Posterior cingulate gyrus (tissue), 11 donors: ENCODE data around the gene SAMD4A.

Experiments
- DNase-seq, 10 donors: peaks; one replicate each; pipeline versions ENCODE4 v3.0.0 to v3.0.0-alpha.2; 2020 to 2021; ENCODE audit warnings: mixed read lengths in 3 of 10
- intact Hi-C: fragments of 100-400 bp; cut with DNase I; formaldehyde crosslinking; loops from one replicate; pipeline ENCODE4 v1.15.1; 2023

SAMD4A gene

DNA sequence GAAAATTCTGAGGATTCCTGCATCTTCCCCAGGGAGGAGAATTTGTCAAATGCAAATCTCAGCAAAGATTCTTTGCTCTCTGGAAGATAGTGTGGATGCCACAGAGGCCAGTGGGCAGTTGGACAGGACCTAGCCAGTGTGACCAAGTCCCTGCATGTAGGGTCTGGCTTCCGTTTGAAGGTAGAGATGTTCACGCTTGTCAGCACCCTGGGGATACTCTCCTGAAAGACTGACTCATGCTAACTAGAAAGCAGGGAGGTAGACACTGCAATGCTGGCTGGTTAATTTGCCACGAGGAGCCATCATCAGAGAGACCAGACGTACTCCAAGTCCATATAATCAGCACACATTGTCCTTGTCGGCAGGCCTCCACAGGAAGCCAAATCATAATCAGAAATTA, 130.1 kb downstream of the SAMD4A start:
- intact Hi-C loops: no loop called here
- no peak for DNase-seq

DNA sequence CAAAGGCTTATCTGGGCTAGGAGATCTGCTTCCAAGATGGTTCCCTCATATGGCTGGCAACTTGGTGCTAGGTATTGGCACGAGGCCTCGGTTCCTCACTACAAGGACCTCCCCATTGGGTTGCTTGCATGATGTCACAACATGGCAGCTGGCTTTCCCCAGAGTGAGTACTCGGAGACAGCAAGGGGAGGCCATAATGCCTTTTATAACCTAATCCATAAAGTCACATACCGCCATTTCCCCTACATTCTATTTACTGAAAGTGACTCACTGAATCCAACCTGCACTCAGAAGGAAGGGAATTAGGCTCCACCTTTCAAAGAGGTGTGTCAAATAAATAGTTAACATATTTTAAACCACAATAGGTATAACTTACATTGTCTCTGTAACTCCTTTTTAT, 130.9 kb downstream of the SAMD4A start:
- DNase-seq: no peak
- intact Hi-C loops: no loop called here

DNA sequence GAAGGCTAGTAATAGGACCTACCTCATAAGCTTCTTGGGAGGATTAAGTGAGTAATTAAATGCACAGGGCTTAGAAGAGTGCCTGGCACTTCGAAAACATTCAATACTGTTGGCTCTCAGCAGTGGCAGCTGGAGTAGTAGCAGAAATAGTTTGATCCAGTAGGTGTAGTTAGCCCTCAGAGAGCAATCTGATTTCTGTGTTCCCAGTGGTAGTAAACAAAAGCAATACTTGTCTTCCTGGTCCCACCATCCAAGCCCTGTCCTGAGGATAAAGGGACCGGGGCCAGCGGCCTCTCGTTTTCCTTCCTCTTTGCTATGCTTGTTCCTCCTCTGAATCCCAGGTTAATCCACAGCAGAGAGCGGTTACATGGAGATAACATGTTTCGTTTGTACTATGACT, 131.6 kb downstream of the SAMD4A start:
- no peak for DNase-seq
- intact Hi-C loops: no loop called here

DNA sequence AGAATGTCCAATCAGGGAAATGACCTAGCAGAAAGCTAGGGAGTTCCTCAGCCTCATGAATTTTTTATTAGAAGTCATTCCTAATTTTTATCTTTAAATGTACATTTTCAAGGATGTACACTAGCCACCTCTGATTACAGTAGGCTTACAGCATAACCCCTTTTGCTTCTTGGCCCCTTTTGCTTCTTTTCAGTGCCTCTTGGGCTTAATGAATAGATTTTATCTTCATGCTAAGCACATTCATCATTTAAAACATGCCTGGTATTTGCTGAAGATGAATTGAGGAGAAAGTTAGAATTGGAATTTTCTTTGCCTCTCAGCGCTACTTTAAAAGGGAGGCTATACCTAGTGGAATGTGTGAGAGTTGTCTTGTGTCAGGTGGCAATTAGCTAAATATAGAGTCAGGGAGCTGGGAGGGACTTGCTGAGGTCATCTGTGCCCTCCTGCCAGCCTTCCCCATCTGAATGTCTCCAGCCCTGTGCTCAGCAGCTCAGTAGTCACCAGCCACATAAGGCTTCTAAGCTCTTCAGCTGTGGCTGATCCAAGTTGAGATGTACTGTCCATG, 132.1 kb downstream of the SAMD4A start:
- intact Hi-C loops: no loop called here
- no peak for DNase-seq

DNA sequence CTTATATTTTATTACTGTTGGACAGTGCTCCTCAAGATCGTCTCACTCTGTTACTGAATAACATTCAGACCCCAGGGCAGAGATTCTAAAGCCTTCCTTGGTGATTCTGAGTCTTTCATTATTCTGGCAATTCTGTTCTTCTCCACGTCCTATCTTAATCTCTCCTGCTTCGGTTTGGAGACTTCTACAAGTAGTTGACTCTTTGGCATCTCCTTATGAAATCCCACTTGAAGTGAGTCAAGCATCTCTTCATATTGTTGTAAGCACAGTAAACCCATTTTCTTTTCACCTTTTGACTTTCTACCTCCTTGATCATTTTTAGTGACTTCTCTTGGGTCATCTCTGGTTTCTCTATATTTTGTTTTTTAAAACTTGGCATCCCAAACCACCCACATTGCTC, 132.8 kb downstream of the SAMD4A start:
- intact Hi-C loops: no loop called here
- DNase-seq: no peak

DNA sequence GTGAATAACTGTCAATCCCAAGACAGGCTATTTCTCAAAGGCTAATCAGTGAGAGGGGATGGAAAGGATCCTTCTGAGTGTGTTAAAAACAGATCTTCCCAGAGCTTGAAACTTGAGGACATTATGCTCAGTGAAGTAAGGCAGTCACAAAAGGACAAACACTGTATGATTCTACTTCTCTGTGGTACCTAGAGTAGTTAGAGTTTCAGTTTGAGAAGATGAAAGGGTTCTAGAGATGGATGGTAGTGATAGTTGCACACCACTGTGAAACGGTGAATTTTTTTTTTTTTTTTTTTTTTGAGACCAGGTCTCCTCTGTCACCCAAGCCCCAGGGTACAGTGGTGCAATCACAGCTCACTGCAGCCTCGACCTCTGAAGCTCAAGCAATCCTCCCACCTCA, 133.8 kb downstream of the SAMD4A start:
- DNase-seq: no peak
- intact Hi-C loops: no loop called here

DNA sequence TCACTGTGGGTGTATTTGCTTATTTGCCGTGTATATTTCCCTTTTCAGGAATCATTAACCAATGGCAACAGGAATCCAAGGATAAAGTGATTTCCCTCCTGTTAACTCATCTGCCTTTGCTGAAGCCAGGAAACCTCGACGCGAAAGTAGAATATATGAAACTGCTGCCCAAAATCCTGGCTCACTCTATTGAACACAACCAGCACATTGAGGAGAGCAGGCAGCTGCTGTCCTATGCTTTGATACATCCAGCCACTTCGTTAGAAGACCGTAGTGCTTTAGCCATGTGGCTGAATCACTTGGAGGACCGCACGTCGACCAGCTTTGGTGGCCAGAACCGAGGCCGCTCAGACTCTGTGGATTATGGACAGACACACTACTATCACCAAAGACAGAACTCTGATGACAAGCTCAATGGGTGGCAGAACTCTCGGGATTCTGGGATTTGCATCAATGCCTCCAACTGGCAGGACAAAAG, 135.1 kb downstream of the SAMD4A start:
- no peak for DNase-seq
- intact Hi-C loops: no loop called here

DNA sequence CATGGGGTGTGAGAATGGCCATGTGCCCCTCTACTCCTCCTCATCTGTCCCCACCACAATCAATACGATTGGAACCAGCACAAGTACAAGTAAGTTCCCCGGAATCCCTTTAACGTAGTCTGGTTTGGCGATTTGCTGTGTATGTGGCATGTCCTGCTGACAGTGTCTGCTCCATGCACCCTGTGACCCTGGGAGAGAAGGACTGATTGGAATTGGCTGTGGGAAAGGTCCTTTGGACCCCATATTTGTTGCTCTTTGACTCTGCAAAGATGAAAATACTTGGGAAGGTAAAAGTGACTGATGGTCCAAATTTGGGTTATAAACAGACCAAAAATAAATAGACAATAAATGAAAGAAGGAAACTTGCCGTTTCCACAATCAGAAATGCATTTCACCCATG, 135.6 kb downstream of the SAMD4A start:
- intact Hi-C loops: no loop called here
- no peak for DNase-seq

DNA sequence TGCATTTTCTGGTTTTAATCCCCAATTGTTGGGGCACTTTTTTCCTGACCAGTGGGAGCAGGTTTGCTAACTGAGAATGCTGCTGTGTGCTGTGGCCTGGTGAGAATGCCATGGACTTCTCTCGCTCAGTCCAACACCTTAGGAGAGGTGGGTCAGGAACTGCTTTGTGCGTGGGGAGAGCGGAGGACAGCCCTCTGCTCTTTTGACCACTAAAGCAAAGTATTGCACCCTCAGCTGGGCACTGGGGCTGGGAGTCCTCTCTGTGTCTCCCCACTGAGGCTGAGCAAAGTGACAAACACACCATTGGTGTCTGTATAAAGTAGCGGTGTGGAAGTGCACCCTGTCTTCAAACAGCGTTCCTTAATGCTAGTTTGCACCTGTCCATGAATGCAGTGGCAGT, 136.2 kb downstream of the SAMD4A start:
- intact Hi-C loops: no loop called here
- no peak for DNase-seq

DNA sequence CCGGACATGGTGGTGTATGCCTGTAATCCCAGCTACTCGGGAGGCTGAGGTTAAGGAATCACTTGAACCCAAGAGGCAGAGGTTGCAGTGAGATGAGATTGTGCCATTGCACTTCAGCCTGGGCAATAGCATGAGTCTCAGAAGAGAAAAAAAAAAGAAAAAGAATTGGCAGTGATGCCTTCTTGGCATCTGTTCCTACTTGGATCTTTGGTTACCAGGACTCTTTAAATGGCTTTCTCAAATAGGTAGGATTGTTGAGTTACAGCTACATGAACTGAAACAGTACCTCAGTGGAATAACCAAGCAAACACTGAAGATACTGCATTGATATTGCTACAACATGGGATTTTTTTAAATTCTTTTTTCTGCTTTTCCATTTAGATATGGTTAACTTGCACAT, 136.8 kb downstream of the SAMD4A start:
- no peak for DNase-seq

DNA sequence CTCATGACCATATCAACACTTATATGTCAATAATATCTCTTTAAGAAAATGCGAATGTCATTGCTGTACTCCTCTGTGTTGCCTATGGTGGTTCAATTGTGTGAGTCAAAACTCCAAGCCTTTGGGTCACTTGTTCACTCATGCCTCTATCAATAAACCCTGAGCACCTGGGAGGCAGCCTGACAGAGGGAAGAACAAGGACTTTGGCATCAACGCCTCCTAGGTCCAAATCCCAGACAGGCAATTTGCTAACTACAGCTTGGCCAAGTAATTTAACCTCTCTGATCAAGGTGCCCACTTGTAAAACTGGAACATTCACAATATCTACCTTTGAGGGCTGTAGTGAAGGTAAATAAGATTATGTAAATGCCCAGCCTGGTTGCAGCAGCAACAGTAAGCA, 137.8 kb downstream of the SAMD4A start:
- intact Hi-C loops: no loop called here
- no peak for DNase-seq

More for the DNA sequence above, 136.8 kb downstream of the SAMD4A start:
- intact Hi-C loops: no loop called here

DNA sequence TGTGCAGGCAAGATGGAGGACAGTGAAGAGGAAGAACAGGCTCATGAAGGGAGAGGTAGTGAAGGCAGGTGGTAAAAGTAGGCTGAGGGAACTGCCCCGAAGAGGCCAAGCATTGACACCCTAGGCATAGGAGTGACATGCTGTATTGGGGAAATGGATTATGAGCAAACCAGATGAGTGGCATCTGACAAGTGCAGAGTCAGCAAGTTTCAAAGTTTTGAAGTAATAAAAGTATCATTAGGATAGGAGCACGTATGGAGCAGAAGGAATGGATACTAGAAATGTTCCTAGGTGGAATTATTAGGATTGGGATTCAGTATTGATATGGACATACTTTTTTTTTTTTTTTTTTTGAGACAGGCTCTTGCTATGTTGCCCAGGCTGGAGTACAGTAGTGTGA, 139.8 kb downstream of the SAMD4A start:
- no peak for DNase-seq
- intact Hi-C loops: no loop called here

DNA sequence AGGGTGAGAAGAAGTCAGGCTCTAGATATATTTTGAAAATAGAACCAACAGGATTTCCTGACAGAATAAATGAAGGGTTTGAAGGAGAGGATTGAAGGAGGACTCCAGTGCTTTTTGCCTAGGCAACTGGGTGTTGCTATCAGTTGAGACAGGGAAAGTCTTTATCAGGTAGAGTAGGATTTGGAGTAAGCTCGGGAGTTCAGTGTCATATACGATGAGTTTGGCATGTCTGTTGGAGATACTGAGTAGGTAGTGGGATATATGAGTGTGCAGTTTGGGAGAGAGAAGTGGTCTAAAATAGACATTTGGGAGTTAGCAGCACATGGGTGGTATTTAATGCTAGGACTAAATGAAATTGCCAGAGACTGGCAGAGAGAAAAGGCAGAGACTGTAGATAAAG, 141.2 kb downstream of the SAMD4A start:
- intact Hi-C loops: no loop called here
- no peak for DNase-seq

DNA sequence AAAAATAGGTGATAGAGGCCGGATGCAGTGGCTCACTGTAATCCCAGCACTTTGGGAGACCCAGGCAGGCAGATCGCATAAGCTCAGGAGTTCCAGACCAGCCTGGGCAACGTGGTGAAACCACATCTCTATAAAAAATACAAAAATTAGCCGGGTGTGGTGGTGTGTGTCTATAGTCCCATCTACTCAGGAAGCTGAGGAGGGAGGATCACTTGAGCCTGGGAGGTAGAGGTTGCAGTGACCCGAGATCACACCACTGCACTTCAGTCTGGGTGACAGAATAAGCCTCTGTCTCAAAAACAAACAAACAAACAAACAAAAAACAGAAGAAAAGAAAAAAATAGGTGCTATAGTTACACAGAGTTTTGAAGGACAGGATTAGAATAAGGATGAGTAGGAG, 142.1 kb downstream of the SAMD4A start:
- intact Hi-C loops: no loop called here
- DNase-seq: no peak

DNA sequence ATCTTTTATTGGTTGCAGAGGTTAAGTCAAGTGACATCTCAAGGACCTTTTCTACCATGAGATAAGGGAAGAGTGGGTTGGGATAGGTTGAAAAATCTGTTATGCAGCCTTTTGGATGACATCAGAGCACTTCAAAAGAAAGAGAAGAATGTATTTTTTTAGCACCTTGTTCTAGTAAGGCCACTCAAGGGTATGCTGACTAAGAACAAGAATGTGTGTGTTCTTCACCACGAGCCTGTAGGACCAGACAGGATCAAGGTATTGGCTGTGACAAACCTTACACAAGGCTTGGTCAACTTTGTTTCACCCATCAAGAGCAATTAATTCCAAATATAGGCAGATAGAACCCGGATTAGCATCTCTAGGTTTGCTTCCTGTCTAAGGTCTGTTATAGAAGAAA, 142.5 kb downstream of the SAMD4A start:
- intact Hi-C loops: no loop called here
- DNase-seq: no peak

DNA sequence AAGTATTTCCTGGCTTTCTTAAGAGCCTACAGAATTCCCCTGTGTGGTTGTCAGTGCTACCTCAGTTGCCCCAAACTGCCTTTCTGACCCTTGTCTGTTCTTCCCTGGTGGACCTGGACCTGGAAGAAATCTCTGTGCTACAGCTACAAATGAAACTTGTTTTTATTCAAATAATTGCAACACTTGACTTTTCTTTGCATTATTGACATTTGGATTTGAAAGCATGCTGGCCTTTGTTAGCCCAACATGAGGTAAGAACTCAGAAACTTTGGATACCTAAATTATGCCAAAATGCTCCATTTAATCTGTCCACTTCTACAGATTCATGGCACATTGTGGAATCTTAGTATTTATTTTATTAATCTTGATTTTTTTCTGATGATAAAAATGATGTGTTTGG, 142.9 kb downstream of the SAMD4A start:
- DNase-seq: no peak
- intact Hi-C loops: no loop called here

DNA sequence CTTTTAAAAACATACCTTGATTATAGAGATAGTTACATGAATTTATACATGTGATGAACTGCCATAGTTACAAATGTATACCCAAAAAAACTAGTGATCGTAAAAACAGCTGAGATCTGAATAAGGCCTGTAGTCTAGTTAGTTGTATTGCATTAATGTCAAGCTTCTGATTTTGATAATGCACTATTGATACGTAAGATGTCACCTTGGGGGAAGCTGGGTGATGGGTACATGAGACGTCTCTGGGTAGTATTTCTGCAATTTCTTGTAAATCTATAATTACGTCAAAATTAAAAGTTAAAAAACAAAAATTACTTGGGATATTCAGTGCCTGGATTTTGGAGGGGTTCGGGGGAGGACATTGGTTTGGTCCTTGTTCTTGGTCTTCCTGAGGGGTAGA, 144.4 kb downstream of the SAMD4A start:
- no peak for DNase-seq
- intact Hi-C loops: no loop called here

DNA sequence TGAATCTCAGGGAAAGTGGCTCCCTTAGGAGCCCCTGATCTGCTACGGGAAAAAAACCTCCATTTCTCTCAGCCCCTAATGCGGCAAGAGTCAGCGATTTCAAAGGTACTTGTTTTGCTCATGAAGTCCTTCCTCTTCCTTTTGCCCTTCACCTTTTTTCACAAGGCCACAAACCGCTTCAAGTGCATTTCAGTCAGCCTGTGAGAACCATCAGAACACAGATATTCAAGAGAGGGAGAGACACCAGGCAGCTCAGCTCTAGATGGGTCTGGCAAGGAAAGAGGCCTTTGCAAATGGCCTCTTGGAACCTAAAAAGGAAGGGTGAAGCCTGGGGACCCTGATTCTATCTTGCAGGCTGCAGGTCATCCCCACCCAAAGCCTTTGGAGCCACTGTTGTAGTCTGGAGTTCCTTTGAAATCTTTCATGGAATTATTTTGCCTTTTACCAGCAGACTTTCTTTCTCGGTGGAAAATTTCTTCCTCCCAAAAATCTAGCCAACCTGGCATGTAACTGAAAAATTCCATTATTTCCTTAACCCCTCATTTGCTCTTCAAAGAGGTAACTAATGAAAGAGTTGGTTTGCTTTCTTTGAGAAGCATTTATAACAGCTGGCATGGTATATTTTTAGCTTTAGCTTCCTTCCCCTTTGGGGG, 145.0 kb downstream of the SAMD4A start:
- no peak for DNase-seq
- intact Hi-C loops: no loop called here

DNA sequence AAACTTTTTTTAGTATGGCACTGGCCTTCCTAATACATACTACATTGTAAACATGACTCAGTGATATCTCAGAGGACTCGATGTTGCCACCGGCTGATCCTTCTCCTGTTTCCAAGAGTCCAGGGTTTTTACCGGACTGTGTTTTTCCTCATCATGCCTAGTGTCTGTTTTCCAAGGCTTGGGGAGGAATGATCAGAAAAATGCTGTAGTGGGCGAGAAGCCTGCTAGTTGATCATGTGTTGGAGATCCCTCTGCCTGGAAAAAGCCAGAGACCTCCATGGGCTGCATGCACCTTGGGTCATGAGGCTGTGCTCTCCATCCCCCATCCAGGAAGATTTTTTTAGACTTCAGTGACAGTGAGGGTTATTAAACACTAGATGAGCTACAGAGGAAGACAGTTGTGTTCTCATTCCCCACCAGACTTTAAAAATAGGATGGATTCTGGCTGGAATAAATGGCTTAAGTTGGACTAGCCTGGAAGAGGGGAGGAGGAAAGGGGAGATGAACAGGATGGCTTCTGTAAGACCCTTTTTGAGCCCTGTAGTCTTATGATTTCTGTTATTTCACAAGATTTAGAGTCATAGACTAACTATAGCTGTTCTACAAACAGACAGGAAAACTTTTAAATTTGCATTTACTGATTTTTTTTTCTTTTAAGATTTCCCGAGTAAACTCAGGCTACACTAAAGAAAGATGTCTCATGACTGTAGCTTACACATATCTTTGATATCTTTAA, 145.7 kb downstream of the SAMD4A start:
- intact Hi-C loops: no loop called here
- DNase-seq: no peak

DNA sequence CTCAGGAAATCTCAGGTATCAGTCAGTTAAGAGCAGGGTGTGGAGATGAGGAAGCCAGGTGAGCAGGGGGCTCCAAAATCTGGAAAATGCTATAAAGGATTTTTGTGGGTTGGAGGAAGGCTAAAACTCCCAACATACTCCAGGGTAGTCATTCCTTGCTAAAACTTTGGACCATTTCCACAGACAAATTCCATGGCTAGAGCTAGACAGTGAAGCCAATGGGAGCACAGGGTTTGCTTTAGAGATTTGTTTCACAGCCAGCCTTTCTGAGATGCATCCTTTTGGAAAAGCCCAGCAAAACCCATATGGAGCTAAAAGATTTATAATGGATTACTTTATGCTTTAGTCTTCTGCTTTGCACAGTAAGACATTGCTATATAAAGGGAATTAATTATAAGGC, 146.5 kb downstream of the SAMD4A start:
- intact Hi-C loops: no loop called here
- no peak for DNase-seq

DNA sequence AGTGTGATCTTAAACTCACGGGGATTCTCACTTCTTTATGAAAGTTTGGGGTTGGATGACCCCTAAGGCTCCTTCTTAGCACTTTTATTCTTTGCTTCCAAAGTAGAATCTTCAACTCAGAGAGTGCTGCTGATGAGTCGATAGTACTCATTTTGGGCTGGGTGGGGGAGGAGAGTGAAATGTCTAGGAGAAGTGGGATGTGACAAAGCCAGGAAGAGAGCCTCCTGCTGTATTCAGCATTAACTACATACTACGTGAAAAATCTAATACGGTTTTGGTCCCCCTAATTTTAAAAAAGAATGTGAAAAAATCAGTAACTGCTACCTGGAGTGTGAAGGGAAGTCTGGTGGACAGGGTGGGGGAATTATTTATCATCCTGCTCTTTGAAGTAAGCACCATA, 148.3 kb downstream of the SAMD4A start:
- no peak for DNase-seq
- intact Hi-C loops: no loop called here

DNA sequence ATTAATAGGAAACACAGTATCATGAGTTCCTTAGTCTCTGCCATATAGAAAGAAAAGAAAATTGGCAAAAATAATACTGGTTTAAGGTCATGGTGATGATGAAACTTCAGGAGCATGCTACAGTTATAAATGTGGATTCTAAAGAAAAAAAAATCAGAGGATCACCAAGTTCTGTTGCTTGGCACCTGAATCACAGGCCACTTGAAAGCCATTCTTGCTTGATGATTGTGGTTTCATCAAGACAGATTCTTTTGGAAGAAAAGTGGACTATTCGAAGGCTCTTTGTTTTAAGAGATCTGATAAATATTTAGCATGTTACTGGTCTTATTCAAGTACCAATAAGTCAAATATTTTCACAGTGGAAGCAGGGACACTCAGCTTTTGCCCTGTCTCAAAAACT, 148.9 kb downstream of the SAMD4A start:
- DNase-seq: no peak
- intact Hi-C loops: no loop called here
